ENCODE data around the gene SOD2. TPM values are rescaled to one million over a fixed set of nuclear protein-coding genes. Genes with fewer than 3 reads are reported as not detected.

Gene SOD2
- total RNA-seq, 2 experiments from 2014 or later, result 62.9 to 64.0 TPM

Other genes starting within 250 kb of the SOD2 start
- gene WTAP, start 34.3 kb upstream of the SOD2 start, total RNA-seq, result 100 to 1,000 TPM; 120 to 131 TPM
- 10 to 100 TPM; 58.4 to 65.8 TPM for gene ACAT2, start 68.8 kb upstream of the SOD2 start, total RNA-seq
- 100 to 1,000 TPM; 192 to 209 TPM for gene TCP1, start 96.4 kb upstream of the SOD2 start, total RNA-seq
- gene MRPL18, start 97.2 kb upstream of the SOD2 start, total RNA-seq, result 10 to 100 TPM; 65.5 to 73.0 TPM
- under 1 TPM; 0.17 to 0.30 TPM for gene PNLDC1, start 107.0 kb upstream of the SOD2 start, total RNA-seq
- not detected for gene MAS1, start 197.7 kb upstream of the SOD2 start, total RNA-seq